ENCODE measurements around the gene DUSP6. TPM values are rescaled to one million over a fixed set of nuclear protein-coding genes. Genes with fewer than 3 reads are reported as not detected.

The DUSP6 gene
- total RNA-seq, 1 donor from 2014 or later = 80.1 TPM

DNA sequence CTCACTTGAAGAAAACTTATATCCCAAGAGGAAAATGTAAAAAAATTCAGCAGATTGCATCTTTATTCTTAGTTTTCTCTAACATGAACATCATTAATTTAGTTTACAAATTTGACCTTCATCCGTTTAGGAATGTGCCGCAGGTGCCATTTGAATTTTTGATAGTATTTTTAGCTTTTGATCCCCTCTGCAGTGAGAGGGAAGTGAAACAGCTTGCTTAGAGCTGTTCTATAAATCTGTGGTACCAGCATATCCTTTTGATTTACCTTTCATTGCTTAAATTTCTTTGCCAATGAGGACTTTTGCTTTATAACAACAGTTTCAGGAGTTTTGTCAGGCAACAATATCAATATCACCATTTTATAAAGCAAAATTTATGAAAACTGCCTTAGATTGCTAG, 32.7 kb downstream of the DUSP6 start:
- TF ChIP-seq, protein P1, sequence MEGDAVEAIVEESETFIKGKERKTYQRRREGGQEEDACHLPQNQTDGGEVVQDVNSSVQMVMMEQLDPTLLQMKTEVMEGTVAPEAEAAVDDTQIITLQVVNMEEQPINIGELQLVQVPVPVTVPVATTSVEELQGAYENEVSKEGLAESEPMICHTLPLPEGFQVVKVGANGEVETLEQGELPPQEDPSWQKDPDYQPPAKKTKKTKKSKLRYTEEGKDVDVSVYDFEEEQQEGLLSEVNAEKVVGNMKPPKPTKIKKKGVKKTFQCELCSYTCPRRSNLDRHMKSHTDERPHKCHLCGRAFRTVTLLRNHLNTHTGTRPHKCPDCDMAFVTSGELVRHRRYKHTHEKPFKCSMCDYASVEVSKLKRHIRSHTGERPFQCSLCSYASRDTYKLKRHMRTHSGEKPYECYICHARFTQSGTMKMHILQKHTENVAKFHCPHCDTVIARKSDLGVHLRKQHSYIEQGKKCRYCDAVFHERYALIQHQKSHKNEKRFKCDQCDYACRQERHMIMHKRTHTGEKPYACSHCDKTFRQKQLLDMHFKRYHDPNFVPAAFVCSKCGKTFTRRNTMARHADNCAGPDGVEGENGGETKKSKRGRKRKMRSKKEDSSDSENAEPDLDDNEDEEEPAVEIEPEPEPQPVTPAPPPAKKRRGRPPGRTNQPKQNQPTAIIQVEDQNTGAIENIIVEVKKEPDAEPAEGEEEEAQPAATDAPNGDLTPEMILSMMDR (IDR thresholded peaks at IDR 0.05; ENCODE audit: unreplicated experiment) = no peak
- H3K36me3 Mint-ChIP-seq (ENCODE audit: insufficient read depth) = no peaks in the 10 kb centered on the region
- H3K4me1 Mint-ChIP-seq (ENCODE audit: low read depth) = peaks cover 25% of the 10 kb centered on the region
- no peak overlapping the region for H3K4me3 Mint-ChIP-seq (ENCODE audit: low read depth)
- no peak overlapping the region for H3K27ac Mint-ChIP-seq
- H3K27me3 Mint-ChIP-seq = no peaks in the 10 kb centered on the region
- H3K9me3 Mint-ChIP-seq (ENCODE audit: low read depth) = no peaks in the 10 kb centered on the region
- DNase-seq (ENCODE audit: low spot score, unreplicated experiment) = no peak

DNA sequence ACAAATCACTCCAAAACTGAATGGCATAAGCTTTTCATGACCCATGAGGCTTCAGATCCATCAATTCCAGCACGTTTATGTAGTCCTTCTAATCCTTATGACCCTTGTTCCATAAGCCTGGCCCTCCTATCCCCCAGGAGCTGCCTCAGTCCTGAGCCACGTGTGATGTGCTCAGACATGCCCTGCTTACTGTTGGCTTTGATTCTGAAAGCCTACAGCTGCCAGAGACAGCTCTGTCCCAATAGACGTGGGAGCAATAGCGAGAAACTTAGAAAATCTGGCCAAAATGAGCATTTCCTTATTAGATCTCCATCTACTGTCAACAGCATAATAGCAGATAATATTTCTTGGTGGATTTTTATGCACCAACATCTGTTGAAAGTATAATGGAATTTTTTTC, 33.2 kb downstream of the DUSP6 start:
- H3K9me3 Mint-ChIP-seq (ENCODE audit: low read depth) = no peaks in the 10 kb centered on the region
- no peaks in the 10 kb centered on the region for H3K36me3 Mint-ChIP-seq (ENCODE audit: insufficient read depth)
- DNase-seq (ENCODE audit: low spot score, unreplicated experiment) = no peak
- H3K4me1 Mint-ChIP-seq (ENCODE audit: low read depth) = peaks cover 21% of the 10 kb centered on the region
- no peaks in the 10 kb centered on the region for H3K27me3 Mint-ChIP-seq
- H3K4me3 Mint-ChIP-seq (ENCODE audit: low read depth) = no peak overlapping the region
- TF ChIP-seq, protein P1 (IDR thresholded peaks at IDR 0.05; ENCODE audit: unreplicated experiment) = no peak
- no peak overlapping the region for H3K27ac Mint-ChIP-seq

DNA sequence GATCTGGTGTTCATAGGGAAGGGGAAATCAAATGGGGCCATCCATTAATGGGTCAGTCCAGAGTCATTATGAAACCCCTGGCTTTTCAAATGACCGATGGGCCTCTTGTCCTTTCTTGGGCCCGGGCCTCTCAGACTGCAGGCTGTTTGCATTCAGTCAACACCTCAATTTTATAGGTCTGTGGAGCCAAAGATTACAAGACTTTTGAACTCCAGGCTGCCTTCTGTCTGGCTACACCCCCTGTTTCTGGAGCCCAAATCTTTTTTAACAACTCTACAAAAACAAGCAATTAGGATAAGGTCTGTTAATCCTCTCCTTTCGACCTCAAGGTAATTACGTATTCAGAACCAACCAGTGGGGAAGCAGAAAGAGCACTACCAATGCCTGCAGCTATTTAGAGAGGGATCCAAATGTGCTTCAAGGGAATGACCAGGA, 35.6 kb downstream of the DUSP6 start:
- no peak for DNase-seq (ENCODE audit: low spot score, unreplicated experiment)
- Mint-ChIP-seq H3K4me3 (ENCODE audit: low read depth) (peak overlapping the region; percentile 10), H3K27me3 (no peaks in the 10 kb centered on the region), H3K9me3 (ENCODE audit: low read depth) (no peaks in the 10 kb centered on the region), H3K36me3 (ENCODE audit: insufficient read depth) (no peaks in the 10 kb centered on the region), H3K4me1 (ENCODE audit: low read depth) (peaks cover 14% of the 10 kb centered on the region), H3K27ac (peak overlapping the region; percentile 26)
- TF ChIP-seq, protein P1 (IDR thresholded peaks at IDR 0.05; ENCODE audit: unreplicated experiment) = no peak

DNA sequence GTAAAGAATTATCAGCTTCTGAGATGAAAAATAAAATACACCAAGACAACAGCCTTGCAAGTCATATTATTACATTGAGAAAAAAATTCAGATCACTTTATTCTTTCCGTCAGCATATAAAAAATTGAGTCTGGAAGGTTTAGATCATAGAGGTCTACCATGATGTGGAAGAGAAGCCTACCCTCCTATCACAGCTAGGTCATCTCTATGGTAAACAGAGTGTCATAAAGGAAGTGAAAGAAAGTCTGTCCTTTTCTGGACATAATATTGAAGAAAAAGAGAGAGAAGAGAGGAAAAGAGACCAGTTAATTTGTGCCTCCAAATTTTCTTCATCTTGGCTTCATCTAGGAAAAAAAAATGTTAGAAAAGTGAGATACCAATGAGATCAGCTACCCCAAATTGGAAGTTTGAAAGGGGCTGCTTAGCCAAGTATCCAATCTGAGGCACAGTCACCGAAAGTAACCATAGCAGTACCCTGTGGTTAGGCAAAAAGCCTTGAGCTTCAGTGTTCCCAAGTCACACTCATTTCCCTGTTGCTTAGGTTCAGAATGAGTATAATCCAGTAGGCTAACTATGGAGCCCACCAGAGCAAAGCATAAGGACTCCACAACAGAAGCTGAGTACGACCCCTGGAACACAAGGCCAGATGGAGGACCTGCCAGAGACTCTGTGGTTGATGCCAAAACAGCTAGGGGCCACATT, 38.1 kb downstream of the DUSP6 start:
- TF ChIP-seq, protein P1 (IDR thresholded peaks at IDR 0.05; ENCODE audit: unreplicated experiment) = no peak
- H3K36me3 Mint-ChIP-seq (ENCODE audit: insufficient read depth) = no peaks in the 10 kb centered on the region
- H3K4me1 Mint-ChIP-seq (ENCODE audit: low read depth) = peaks cover 13% of the 10 kb centered on the region
- no peaks in the 10 kb centered on the region for H3K27me3 Mint-ChIP-seq
- no peak overlapping the region for H3K4me3 Mint-ChIP-seq (ENCODE audit: low read depth)
- DNase-seq (ENCODE audit: low spot score, unreplicated experiment) = no peak
- H3K9me3 Mint-ChIP-seq (ENCODE audit: low read depth) = no peaks in the 10 kb centered on the region
- H3K27ac Mint-ChIP-seq = no peak overlapping the region

DNA sequence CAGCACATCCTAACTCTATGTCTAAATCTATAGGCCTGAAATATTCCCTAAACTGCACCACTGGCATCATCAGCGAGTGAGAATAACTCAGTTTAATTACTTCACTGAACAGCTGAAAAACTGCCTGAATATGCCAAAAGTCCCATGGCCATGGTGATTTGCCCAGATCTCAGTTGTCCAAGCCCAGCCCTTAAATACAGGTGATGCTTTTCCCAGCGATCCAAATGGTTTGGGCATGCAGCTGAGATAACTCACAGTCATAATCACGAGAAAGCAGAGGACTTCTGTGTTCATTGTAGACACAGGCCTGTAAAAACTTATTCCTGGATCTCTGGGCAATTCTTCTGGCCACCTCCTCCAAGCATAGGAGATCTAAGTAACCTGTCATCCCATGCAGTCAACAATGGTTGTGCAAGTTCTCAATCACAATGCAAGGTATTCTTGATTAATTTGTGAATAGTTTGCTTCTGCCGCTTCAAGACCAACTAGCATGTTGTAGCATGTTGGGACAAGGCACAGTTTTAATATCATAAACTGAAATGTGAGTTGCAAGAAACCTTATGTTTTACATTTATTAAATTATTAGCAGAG, 40.5 kb downstream of the DUSP6 start:
- Mint-ChIP-seq H3K4me1 (ENCODE audit: low read depth) (peaks cover 13% of the 10 kb centered on the region), H3K27me3 (no peaks in the 10 kb centered on the region), H3K27ac (no peak overlapping the region), H3K36me3 (ENCODE audit: insufficient read depth) (no peaks in the 10 kb centered on the region), H3K4me3 (ENCODE audit: low read depth) (no peak overlapping the region), H3K9me3 (ENCODE audit: low read depth) (no peaks in the 10 kb centered on the region)
- DNase-seq (ENCODE audit: low spot score, unreplicated experiment) = no peak
- TF ChIP-seq, protein P1 (IDR thresholded peaks at IDR 0.05; ENCODE audit: unreplicated experiment) = no peak

Measured in progenitor cell of endocrine pancreas (in vitro differentiated cells).